Esophagus squamous epithelium (tissue), 5 donors: ENCODE data around the gene LTB4R2. TPM values are rescaled to one million over a fixed set of nuclear protein-coding genes. Genes with fewer than 3 reads are reported as not detected.
A peak's percentile ranks its signal among the peaks of the same experiment; 100 is the strongest.

Experiments
- DNase-seq: peaks from one replicate; lab custom pipeline; 2025; lab: John Stamatoyannopoulos, UW
- H3K27ac ChIP-seq, 4 donors: fragments of 200-600 bp; sonication (generic); one replicate each; pipeline ENCODE4 v1.5.1; 2016 to 2019; ENCODE audit warnings: mild to moderate bottlenecking in 1 of 4
- H3K27me3 ChIP-seq, 4 donors: fragments of 200-600 bp; sonication (generic); 1 replicate in 3 of 4; 2 replicates in 1 of 4; pipeline versions ENCODE4 v1.5.1 to v1.6.0; 2017 to 2021; ENCODE audit warnings: antibody characterized with exemption in 1 of 4
- H3K36me3 ChIP-seq, 3 donors: fragments of 200-600 bp; sonication (generic); one replicate each; pipeline ENCODE4 v1.5.1; 2016 to 2019
- H3K4me1 ChIP-seq, 3 donors: fragments of 200-600 bp; sonication (generic); one replicate each; pipeline ENCODE4 v1.5.1; 2017 to 2019
- H3K4me3 ChIP-seq, 4 donors: fragments of 200-600 bp; sonication (generic); 1 replicate in 3 of 4; 2 replicates in 1 of 4; pipeline ENCODE4 v1.5.1; 2016 to 2019; ENCODE audit warnings: mild to moderate bottlenecking in 2 of 4, moderate library complexity in 1 of 4
- H3K9me3 ChIP-seq, 3 donors: fragments of 200-600 bp; sonication (generic); one replicate each; pipeline ENCODE4 v1.5.1; 2016 to 2019
- POLR2A ChIP-seq, 4 donors: fragments of 450-650 bp; IDR thresholded peaks; one replicate each; pipeline ENCODE4 v1.6.1; 2017; ENCODE audit warnings: antibody characterized with exemption in 4 of 4, mild to moderate bottlenecking in 4 of 4, moderate library complexity in 3 of 4
- WGBS, 2 donors: methylation state at CpG; one replicate each; pipeline ENCODE4 v1.1.5; 2018; 5-methylcytosine and 5-hydroxymethylcytosine counted together
- intact Hi-C: fragments of 100-400 bp; cut with DNase I; formaldehyde crosslinking; loops from one replicate; pipeline ENCODE4 v1.15.0; 2022
- total RNA-seq, 4 donors: library from RNA; depleted of rRNA; stranded (reverse); fragments of >200 nt; gene quantifications; one replicate each; pipeline ENCODE4 v1.1.0, GENCODE V29; 2016
- TF ChIP-seq, protein P1 (sequence below), 6 experiments: fragments of 450-650 bp in 4 of 6; fragments of 200-600 bp in 2 of 6; sonication (generic) in 2 of 6; IDR thresholded peaks; one replicate each; pipeline ENCODE4 v1.5.1; 2016 to 2019; ENCODE audit warnings: antibody characterized with exemption in 6 of 6, mild to moderate bottlenecking in 4 of 6, moderate library complexity in 4 of 6
- donor health status: DM: yes; HTN: yes; CAD: no.

The LTB4R2 gene
- total RNA-seq, 4 donors from 2014 or later, result 66.0 to 169 (median 123) TPM

DNA sequence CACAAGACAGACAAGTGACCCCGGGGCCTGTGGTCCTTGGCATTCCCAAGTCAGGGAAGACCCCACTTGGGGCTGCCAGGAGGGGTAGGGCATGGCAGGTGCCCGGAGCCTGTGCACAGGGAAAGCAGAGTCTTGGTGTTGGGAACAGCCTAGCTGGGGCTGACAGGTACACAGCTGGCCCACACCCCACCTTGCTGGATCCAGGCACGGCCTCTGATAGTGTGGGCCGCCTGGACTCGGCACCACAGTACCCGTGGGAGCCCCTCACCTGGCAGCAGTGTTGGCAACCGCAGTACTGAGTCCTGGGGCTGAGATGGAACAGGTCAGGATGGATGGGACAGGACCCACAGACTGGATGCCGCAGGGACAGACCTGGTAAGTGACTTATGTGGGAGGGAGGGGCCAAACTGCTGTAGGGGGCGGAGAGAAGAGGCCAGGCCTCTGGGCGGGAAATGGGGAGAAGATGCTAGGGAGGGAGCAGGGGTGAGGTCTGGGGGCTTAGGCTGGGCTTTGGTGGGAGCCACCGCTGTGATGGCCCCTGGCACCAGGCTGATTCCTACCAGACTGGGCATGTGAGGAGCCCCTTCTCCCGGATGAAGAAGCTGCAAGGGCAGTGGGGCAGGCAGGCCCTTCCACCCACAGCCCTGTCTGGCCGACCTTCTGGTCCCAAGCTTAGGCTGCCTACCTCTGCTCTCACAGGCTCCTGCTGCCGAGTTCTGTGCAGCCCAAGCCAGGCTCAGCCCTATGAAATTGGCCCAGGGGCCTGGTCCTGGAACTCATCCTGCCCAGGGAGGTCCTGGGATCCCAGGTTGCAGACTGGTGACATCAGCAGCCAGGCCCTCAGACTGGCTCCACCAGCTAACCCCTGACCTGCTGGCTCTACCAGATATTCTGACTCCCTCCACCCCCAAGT, 46.9 kb upstream of the LTB4R2 start, which contains the start of gene TGM1:
TSS of gene TGM1 (minus strand) at position 357 of the 913 bp plus-strand sequence. CDS start 825 bp downstream, outside the sequence.
- Histone ChIP-seq H3K4me1 (peaks cover 17 to 93% (median 42%) of the 10 kb centered on the region in 3 donors), H3K4me3 (peak within 1 kb of the TSS; percentile 36 to 57 (median 48)), H3K36me3 (peaks cover 17 to 74% (median 20%) of the 10 kb centered on the region in 3 donors), H3K27me3 (no peaks in the 10 kb centered on the region), H3K27ac (peak within 1 kb of the TSS; percentile 81 to 89 (median 87)), H3K9me3 (no peaks in the 10 kb centered on the region)
- intact Hi-C loops, result no loop called here
- DNase-seq, result no peak
- WGBS, 2 donors, result 43 to 57% methylated on average over 6 to 12 of the region's 14 CpGs
- TF ChIP-seq, protein P1, sequence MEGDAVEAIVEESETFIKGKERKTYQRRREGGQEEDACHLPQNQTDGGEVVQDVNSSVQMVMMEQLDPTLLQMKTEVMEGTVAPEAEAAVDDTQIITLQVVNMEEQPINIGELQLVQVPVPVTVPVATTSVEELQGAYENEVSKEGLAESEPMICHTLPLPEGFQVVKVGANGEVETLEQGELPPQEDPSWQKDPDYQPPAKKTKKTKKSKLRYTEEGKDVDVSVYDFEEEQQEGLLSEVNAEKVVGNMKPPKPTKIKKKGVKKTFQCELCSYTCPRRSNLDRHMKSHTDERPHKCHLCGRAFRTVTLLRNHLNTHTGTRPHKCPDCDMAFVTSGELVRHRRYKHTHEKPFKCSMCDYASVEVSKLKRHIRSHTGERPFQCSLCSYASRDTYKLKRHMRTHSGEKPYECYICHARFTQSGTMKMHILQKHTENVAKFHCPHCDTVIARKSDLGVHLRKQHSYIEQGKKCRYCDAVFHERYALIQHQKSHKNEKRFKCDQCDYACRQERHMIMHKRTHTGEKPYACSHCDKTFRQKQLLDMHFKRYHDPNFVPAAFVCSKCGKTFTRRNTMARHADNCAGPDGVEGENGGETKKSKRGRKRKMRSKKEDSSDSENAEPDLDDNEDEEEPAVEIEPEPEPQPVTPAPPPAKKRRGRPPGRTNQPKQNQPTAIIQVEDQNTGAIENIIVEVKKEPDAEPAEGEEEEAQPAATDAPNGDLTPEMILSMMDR (IDR thresholded peaks at IDR 0.05), result no peak
- TF ChIP-seq POLR2A (IDR thresholded peaks at IDR 0.05), result peak in 2 of 4 donors; percentile 33 to 48

DNA sequence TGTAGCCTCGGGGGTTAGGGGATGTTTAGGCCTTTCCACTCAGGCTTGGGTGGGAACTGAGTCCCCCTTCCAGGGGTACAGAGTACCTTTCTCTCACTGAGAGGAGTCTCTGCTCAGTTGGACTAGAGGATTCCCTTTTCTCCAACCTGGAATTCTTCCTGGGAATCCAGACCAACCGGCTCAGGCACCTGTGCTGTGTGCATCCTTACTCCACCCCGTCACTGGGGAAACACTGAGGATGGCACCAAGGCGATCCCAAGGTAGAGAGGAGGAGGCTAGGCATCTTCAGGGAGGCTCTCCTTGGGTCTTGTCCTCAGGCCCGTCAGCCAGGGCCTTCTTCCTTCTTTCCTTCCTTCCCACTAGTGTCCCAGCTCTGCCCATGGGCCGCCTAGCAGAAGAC, 46.1 kb upstream of the LTB4R2 start:
- peak overlapping the region in 3 of 4 donors; percentile 46 to 57 (median 51) for H3K4me3 ChIP-seq
- no peaks in the 10 kb centered on the region for H3K9me3 ChIP-seq
- no peaks in the 10 kb centered on the region for H3K27me3 ChIP-seq
- intact Hi-C loops, result no loop called here
- H3K4me1 ChIP-seq, result peaks cover 13 to 94% (median 39%) of the 10 kb centered on the region in 3 donors
- 20 to 50% methylated on average over 1 to 3 of the region's 6 CpGs for WGBS, 2 donors
- no peak for DNase-seq
- H3K27ac ChIP-seq, result peak overlapping the region; percentile 81 to 89 (median 87)
- peaks cover 17 to 74% (median 23%) of the 10 kb centered on the region in 3 donors for H3K36me3 ChIP-seq
- TF ChIP-seq, protein P1 (IDR thresholded peaks at IDR 0.05), result no peak
- no peak for TF ChIP-seq POLR2A (IDR thresholded peaks at IDR 0.05)

DNA sequence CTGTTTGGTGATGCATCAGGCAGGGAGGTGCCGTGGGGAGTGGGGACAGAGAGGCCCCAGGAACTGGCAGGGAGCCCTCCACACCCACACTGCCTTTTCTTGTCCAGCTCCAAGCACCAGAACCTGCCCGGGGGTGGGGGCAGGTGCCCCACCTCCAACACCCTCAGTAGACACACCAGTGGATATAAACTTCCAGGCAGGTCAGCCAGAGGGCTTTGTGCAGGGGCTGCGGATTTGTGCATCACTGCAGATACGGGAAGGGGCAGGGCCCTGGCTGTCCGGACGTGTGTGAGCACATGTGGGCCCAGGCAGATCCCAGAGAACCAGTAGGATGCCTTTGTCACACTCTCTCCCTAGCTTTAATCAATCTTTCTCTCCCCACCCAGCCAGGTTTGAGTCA, 45.6 kb upstream of the LTB4R2 start:
- H3K27ac ChIP-seq, result peak overlapping the region; percentile 81 to 89 (median 87)
- WGBS, 2 donors, result 23 to 41% methylated on average over 2 to 5 of the region's 6 CpGs

DNA sequence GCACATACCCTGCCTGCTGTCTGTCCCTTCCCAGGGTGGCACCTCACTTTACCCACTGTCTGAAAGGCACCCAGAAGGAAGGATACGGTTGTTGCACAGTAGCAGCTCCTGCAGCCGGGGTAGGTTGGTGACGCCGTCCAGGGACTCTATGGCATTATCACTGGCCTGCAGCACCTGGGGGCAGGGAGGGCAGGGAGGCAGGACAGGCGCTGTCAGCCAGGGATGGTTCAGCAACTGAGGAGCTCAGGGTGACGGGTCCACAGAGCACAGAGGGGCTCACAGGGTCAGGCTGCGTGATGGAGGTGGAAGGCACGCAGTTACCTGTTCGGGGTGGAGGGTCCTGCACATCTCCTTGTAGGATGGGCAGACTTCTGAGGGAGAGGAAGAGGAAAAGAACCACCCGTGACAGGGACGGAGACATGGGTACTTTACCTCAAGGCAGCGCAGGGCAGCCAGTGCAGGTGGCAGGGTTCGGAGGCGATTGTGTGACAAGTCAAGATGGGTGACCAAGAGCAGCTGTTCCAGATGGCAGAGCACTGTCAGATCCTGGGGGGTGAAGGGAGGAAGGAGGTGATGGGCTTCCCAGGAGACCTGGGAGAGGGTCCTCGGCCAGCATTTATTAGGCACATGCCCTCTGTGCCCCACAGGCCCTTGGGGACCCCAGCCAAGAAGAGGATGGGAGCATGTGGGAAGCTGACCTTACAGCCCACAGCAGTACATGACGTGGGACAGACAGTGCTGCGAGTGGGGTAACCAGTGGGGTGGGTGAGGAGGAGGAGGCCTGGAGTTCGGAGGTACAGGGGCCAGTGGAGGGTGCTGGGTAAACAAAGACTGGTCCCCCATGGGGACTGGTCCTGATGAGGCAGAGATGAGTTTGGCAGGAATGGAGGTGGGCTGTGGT, 43.3 kb upstream of the LTB4R2 start:
- Histone ChIP-seq H3K9me3 (no peaks in the 10 kb centered on the region), H3K4me1 (peaks cover 9 to 90% (median 34%) of the 10 kb centered on the region in 3 donors), H3K36me3 (peaks cover 17 to 61% (median 26%) of the 10 kb centered on the region in 3 donors), H3K4me3 (no peak overlapping the region), H3K27ac (peak overlapping the region; percentile 81 to 89 (median 87)), H3K27me3 (no peaks in the 10 kb centered on the region)
- intact Hi-C loops, result no loop called here
- no peak for DNase-seq
- TF ChIP-seq POLR2A (IDR thresholded peaks at IDR 0.05), result no peak
- TF ChIP-seq, protein P1 (IDR thresholded peaks at IDR 0.05), result no peak
- WGBS, 2 donors, result 87% methylated on average over 16 to 17 of the region's 18 CpGs

More for the DNA sequence above, 45.6 kb upstream of the LTB4R2 start:
- Histone ChIP-seq H3K36me3 (peaks cover 17 to 74% (median 23%) of the 10 kb centered on the region in 3 donors), H3K9me3 (no peaks in the 10 kb centered on the region), H3K4me1 (peaks cover 9 to 94% (median 35%) of the 10 kb centered on the region in 3 donors), H3K27me3 (no peaks in the 10 kb centered on the region), H3K4me3 (peak overlapping the region in 1 of 4 donors; percentile 57)
- intact Hi-C loops, result no loop called here
- DNase-seq, result no peak
- no peak for TF ChIP-seq POLR2A (IDR thresholded peaks at IDR 0.05)
- TF ChIP-seq, protein P1 (IDR thresholded peaks at IDR 0.05), result no peak
